Measurements from ENCODE around the gene ARMCX5. TPM values are rescaled to one million over a fixed set of nuclear protein-coding genes. Genes with fewer than 3 reads are reported as not detected.

Gene ARMCX5
- total and polyA plus RNA-seq, 4 donors, result 3.2 to 9.6 (median 6.8) TPM

DNA sequence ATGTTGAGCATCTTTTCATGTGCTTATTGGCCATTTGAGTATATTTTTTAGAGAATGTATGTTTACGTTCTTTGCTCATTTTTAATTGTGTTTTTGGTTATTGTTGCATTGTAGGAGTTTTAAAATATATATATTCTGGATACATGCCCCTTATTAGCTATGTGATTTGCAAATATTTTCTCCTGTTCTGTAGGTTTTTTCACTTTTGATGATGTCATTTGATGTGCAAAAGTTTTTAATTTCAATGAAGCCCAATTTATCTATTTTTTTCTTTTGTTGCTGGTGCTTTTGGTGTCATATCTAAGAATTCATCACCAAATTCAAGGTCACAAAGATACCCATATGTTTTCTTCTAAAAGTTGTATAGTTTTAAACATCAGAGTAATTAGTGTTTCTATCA lies 6.8 kb downstream of the ARMCX5 start:
- Histone ChIP-seq H3K4me3 (ENCODE audit: low read depth in 1 of 3, low read length in 3 of 3) (no peak overlapping the region), H3K4me1 (ENCODE audit: control insufficient read depth in 4 of 4, insufficient read depth in 4 of 4, low read length in 3 of 4) (no peaks in the 10 kb centered on the region), H3K9me3 (ENCODE audit: control insufficient read depth in 4 of 4, low read length in 3 of 4) (no peaks in the 10 kb centered on the region), H3K36me3 (ENCODE audit: control insufficient read depth in 4 of 4, insufficient read depth in 3 of 4, low read depth in 1 of 4, low read length in 3 of 4) (peaks cover 0 to 2% (median 0%) of the 10 kb centered on the region in 4 donors), H3K27me3 (ENCODE audit: control insufficient read depth in 4 of 4, insufficient read depth in 4 of 4, low read length in 3 of 4) (no peaks in the 10 kb centered on the region), H3K9ac (ENCODE audit: low read depth in 1 of 2, low read length in 2 of 2) (no peak overlapping the region), H3K27ac (ENCODE audit: low read depth in 1 of 2, low read length in 2 of 2) (no peak overlapping the region)
- WGBS, result 98% methylated on average over 1 of the region's 1 CpG
- TF ChIP-seq SP1 (IDR thresholded peaks at IDR 0.05) (no peak), TAF1 (conservative IDR thresholded peaks at IDR 0.05) (no peak), YY1 (IDR thresholded peaks at IDR 0.05) (no peak), RAD21 (IDR thresholded peaks at IDR 0.05) (no peak), GABPA (IDR thresholded peaks at IDR 0.05 in 1 of 2, conservative IDR thresholded peaks at IDR 0.05 in 1 of 2) (no peak), RXRA (IDR thresholded peaks at IDR 0.05) (no peak), NR2F2 (IDR thresholded peaks at IDR 0.05) (no peak), FOXA1 (IDR thresholded peaks at IDR 0.05) (no peak), HNF4A (conservative IDR thresholded peaks at IDR 0.05) (no peak)
- TF ChIP-seq, protein P1, sequence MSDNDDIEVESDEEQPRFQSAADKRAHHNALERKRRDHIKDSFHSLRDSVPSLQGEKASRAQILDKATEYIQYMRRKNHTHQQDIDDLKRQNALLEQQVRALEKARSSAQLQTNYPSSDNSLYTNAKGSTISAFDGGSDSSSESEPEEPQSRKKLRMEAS (IDR thresholded peaks at IDR 0.05), result no peak
- TF ChIP-seq, protein P2, sequence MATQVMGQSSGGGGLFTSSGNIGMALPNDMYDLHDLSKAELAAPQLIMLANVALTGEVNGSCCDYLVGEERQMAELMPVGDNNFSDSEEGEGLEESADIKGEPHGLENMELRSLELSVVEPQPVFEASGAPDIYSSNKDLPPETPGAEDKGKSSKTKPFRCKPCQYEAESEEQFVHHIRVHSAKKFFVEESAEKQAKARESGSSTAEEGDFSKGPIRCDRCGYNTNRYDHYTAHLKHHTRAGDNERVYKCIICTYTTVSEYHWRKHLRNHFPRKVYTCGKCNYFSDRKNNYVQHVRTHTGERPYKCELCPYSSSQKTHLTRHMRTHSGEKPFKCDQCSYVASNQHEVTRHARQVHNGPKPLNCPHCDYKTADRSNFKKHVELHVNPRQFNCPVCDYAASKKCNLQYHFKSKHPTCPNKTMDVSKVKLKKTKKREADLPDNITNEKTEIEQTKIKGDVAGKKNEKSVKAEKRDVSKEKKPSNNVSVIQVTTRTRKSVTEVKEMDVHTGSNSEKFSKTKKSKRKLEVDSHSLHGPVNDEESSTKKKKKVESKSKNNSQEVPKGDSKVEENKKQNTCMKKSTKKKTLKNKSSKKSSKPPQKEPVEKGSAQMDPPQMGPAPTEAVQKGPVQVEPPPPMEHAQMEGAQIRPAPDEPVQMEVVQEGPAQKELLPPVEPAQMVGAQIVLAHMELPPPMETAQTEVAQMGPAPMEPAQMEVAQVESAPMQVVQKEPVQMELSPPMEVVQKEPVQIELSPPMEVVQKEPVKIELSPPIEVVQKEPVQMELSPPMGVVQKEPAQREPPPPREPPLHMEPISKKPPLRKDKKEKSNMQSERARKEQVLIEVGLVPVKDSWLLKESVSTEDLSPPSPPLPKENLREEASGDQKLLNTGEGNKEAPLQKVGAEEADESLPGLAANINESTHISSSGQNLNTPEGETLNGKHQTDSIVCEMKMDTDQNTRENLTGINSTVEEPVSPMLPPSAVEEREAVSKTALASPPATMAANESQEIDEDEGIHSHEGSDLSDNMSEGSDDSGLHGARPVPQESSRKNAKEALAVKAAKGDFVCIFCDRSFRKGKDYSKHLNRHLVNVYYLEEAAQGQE (IDR thresholded peaks at IDR 0.05), result no peak
- TF ChIP-seq, protein P3, sequence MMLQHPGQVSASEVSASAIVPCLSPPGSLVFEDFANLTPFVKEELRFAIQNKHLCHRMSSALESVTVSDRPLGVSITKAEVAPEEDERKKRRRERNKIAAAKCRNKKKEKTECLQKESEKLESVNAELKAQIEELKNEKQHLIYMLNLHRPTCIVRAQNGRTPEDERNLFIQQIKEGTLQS (IDR thresholded peaks at IDR 0.05), result no peak
- TF ChIP-seq, protein P4, sequence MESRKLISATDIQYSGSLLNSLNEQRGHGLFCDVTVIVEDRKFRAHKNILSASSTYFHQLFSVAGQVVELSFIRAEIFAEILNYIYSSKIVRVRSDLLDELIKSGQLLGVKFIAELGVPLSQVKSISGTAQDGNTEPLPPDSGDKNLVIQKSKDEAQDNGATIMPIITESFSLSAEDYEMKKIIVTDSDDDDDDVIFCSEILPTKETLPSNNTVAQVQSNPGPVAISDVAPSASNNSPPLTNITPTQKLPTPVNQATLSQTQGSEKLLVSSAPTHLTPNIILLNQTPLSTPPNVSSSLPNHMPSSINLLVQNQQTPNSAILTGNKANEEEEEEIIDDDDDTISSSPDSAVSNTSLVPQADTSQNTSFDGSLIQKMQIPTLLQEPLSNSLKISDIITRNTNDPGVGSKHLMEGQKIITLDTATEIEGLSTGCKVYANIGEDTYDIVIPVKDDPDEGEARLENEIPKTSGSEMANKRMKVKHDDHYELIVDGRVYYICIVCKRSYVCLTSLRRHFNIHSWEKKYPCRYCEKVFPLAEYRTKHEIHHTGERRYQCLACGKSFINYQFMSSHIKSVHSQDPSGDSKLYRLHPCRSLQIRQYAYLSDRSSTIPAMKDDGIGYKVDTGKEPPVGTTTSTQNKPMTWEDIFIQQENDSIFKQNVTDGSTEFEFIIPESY (IDR thresholded peaks at IDR 0.05), result no peak
- TF ChIP-seq, protein P5, sequence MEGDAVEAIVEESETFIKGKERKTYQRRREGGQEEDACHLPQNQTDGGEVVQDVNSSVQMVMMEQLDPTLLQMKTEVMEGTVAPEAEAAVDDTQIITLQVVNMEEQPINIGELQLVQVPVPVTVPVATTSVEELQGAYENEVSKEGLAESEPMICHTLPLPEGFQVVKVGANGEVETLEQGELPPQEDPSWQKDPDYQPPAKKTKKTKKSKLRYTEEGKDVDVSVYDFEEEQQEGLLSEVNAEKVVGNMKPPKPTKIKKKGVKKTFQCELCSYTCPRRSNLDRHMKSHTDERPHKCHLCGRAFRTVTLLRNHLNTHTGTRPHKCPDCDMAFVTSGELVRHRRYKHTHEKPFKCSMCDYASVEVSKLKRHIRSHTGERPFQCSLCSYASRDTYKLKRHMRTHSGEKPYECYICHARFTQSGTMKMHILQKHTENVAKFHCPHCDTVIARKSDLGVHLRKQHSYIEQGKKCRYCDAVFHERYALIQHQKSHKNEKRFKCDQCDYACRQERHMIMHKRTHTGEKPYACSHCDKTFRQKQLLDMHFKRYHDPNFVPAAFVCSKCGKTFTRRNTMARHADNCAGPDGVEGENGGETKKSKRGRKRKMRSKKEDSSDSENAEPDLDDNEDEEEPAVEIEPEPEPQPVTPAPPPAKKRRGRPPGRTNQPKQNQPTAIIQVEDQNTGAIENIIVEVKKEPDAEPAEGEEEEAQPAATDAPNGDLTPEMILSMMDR (IDR thresholded peaks at IDR 0.05; ENCODE audit: low read depth, low read length, missing input control), result no peak
- DNase-seq (ENCODE audit: low spot score), result no peak

DNA sequence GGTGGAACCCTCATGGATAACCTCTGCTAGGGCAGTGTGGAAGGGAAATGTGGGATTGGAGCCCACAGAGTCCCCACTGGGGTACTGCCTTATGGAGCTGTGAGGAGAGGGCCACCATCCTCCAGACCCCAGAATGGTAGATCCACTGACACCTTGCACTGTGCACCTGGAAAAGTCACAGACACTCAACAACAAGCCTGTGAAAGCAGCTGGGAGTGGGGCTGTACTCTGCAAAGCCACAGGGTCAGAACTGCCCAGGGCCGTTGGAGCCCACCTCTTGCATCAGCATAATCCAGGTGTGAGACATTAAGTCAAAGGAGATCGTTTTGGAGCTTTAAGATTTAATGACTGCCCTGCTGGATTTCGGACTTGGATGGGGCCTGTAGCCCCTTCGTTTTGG lies 11.6 kb downstream of the ARMCX5 start:
- Histone ChIP-seq H3K9me3 (ENCODE audit: control insufficient read depth in 4 of 4, low read length in 3 of 4) (no peaks in the 10 kb centered on the region), H3K36me3 (ENCODE audit: control insufficient read depth in 4 of 4, insufficient read depth in 3 of 4, low read depth in 1 of 4, low read length in 3 of 4) (no peaks in the 10 kb centered on the region), H3K4me3 (ENCODE audit: low read depth in 1 of 3, low read length in 3 of 3) (no peak overlapping the region), H3K4me1 (ENCODE audit: control insufficient read depth in 4 of 4, insufficient read depth in 4 of 4, low read length in 3 of 4) (no peaks in the 10 kb centered on the region), H3K27ac (ENCODE audit: low read depth in 1 of 2, low read length in 2 of 2) (no peak overlapping the region), H3K9ac (ENCODE audit: low read depth in 1 of 2, low read length in 2 of 2) (no peak overlapping the region), H3K27me3 (ENCODE audit: control insufficient read depth in 4 of 4, insufficient read depth in 4 of 4, low read length in 3 of 4) (no peaks in the 10 kb centered on the region)
- 95% methylated on average over 4 of the region's 4 CpGs for WGBS
- no peak for DNase-seq (ENCODE audit: low spot score)
- TF ChIP-seq, protein P2 (IDR thresholded peaks at IDR 0.05), result no peak
- TF ChIP-seq YY1 (IDR thresholded peaks at IDR 0.05) (no peak), HNF4A (conservative IDR thresholded peaks at IDR 0.05) (no peak), FOXA2 (IDR thresholded peaks at IDR 0.05) (no peak), TAF1 (conservative IDR thresholded peaks at IDR 0.05) (no peak), RXRA (IDR thresholded peaks at IDR 0.05) (no peak), SP1 (IDR thresholded peaks at IDR 0.05) (no peak), EGR1 (IDR thresholded peaks at IDR 0.05; ENCODE audit: low read depth in 2 of 2) (no peak), RAD21 (IDR thresholded peaks at IDR 0.05) (no peak), NR2F2 (IDR thresholded peaks at IDR 0.05) (no peak), HNF4G (IDR thresholded peaks at IDR 0.05) (no peak), JUND (IDR thresholded peaks at IDR 0.05) (no peak)
- TF ChIP-seq, protein P5 (IDR thresholded peaks at IDR 0.05; ENCODE audit: low read depth, low read length, missing input control), result no peak
- TF ChIP-seq, protein P1 (IDR thresholded peaks at IDR 0.05), result no peak

All from liver (tissue), 9 donors.